Fibroblast of the conjunctiva (primary cell): Measurements from ENCODE around the gene NRIP3.
"Not testable (repeated sequence)": the region's sequence is repeated elsewhere in the genome, so short reads cannot be mapped to it uniquely, and the experiment has no call there.

ENCODE experiments used
- DNase-seq: peaks from one replicate; pipeline ENCODE4 v3.0.0-alpha.2; 2010; ENCODE audit warnings: low read depth

The NRIP3 gene

DNA sequence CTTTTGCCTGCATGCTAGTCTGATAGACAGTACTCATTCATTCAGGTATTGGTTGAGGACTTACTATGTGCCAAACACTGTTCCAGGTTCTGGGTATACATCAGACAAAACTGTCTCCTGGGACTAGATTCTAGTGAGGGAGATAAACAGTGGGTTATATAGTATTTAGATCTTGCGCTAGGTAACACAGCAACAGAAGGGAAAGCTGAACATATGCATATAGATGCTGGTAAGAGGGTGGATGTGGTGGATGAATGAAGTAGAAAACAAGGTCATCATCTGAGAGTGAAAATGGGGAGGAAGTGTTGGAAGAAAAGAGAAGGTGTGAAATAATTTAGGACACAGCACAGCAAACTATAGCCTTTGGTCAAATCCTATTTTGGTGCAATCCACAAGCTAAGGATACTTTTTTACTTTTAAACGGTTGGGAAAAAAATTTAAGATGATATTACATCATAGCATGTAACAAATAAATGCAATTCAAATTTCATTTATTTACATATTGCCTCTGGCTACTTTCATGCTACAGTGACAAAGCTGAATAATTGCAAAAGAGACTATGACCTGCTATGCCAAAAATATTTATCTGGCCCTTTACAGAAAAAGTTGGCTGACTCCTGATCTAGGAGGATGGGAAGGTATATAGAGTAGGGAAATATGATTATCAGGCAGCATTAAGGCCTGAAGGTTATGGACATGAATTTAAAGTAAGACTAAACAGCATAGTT, 32.4 kb downstream of the NRIP3 start:
- no peak for DNase-seq

DNA sequence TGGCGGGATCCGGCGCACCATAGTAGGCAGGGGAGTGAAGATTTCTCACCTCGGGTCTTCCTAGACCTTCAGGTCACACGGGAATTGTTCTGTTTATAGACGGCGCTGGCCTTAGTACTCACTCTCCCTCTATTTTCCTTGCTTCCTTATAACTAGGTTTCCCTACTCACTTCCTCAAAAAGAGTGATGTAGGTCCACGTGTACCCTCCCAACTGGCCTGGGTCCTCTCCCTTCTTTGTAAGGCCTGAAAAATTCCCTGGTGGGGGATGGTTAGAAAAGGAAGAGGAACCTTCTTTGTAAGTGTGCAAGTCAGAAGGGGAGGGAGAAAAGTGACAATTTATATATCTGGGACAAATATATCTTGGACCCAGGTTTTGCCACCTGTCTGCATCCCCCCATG, 36.6 kb downstream of the NRIP3 start:
- no peak for DNase-seq

- DNase-seq = peak; percentile 72
Measured at GRCh38 chr11:8964324-8965320, 39.2 kb downstream of the NRIP3 start, which contains the start of gene TMEM9B. TMEM9B (minus strand) TSS chr11:8964442; CDS start chr11:8964313, 129 bp downstream.

GRCh38 chr11:8963569-8964323, 40.1 kb downstream of the NRIP3 start:
- DNase-seq = peak; percentile 32

DNA sequence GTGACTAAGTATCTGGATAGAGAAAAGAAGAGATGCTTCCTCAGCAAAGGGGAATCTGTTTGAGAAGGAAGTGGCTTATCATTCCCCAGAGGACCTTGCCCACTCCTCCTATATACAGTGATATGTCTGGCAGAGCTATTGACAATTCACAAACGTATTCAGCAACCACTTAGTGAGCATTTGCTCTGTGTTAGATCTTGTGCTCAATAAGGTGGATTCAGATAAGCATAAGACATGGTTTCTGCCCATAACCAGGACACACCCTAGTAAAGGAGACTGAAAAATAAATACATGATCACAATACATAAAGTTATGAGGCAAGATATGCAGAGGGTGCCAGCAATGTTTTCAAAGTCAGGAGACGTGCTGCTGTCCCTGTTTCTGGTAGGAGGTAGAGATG, 41.0 kb downstream of the NRIP3 start:
- no peak for DNase-seq

DNA sequence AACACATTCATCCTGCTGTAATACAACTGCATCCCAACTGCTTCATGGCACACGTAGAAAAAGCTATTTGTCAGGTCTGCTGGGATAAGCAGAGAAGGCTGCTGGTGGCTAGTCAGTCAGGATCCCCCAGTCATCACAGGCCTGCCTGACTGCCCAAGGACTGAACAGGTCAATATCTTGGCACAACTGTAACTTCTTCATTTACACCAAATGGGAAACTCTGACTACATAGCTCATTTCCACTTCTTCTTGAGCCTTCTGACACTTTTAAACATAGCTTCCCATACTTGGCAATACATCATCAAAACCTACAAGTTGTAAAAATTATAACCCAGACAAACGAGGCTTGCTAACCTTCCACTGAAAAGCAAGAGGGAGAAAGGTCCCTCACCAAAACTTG, 42.4 kb downstream of the NRIP3 start:
- no peak for DNase-seq

- peak; percentile 83 for DNase-seq
Measured at GRCh38 chr11:8959546-8960166, 44.1 kb downstream of the NRIP3 start.

- no peak for DNase-seq
Measured at GRCh38 chr11:8956860-8957259, 46.9 kb downstream of the NRIP3 start.

DNA sequence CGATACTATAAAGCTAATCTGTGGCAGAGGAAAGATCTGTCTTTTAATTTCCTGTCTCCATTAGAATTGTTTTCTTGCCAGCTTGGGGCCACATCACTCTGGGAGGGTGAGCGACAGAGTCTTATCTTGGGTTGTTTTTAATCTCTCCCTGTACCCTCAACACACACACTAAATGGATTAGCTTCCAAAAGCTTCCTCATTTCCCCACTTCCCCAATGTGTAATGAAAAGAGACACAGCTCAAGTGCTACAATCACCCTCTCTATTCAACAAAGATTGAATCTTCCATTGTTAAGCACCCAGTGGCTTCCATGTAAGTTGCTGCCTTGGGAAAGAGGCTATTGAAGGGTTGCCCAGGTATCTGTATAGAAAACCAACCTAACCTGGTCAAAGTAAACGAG, 54.9 kb downstream of the NRIP3 start:
- no peak for DNase-seq

DNA sequence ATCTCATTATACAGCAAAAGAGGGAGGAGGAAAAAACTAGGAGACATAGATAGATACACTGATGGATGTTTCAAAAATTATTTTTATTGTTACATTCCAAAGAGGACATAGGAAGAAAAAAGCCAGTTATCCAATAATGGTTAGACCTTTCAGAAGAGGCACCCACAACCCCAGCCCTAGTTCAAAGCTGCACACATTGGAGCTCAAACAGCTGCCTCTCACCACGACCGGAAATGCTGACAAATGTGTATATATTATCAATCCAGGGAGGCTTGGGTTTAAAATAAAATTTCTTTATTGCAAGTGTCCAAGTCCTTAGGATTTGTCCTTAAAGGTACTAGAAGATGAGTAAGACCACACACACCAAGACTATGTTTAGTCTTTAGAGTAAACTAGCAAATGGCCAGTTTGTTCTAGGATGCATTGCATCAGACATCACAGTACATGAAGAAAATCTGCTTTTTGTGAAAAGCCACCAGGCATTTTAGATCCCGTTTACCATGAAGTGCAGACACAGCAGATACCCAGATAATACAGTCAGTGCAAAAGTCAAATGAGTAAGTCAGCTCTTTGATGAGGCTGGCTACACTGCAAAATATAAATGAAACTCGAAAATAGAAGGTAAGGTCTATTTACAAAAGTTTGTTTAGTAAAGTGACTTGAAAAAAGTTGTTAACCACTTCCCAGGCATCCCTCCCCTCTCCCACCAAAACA, 56.4 kb downstream of the NRIP3 start:
- no peak for DNase-seq

- no peak for DNase-seq
Measured at GRCh38 chr11:8942518-8943066, 61.2 kb downstream of the NRIP3 start, which contains the start of gene ASCL3. ASCL3 (minus strand) TSS chr11:8943016; CDS start chr11:8938161, 4,855 bp downstream.

DNA sequence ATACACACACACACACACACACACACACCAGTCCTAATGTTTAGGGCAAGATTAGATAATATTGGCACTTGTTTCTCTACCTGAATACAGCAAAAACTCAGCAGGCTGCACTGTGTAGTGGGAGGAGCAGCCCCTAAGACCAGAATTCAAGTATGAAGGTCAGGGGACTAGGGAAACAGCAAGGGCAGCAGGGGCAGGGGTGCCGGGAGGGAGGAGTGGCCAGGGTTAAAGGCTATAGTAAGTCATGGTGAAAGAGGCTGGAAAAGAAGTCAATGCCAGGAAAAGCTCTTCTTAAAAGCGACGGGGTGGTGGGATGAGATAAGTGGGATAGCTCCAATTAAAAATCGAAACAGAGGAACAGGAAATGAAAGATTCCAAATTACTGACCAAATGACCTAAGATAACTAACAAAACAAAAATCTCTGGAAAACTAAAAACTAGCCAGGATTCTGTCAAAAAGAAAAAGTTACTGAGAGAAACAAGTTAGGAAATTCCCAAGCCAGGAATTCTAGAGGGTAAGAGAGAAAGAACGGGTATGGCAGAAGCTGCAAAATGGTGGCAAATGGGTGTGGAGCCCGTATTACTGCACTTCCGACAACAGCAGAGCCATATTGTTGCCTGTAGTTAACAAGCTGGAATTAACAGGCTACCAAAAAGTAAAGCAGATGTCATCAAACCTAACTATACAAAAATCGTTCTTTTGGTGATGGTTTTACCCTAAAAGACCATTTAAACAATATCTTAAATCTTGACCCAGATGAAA, 62.3 kb downstream of the NRIP3 start:
- DNase-seq = no peak

- DNase-seq = no peak
Measured at GRCh38 chr11:8937659-8938058, 66.1 kb downstream of the NRIP3 start.

DNA sequence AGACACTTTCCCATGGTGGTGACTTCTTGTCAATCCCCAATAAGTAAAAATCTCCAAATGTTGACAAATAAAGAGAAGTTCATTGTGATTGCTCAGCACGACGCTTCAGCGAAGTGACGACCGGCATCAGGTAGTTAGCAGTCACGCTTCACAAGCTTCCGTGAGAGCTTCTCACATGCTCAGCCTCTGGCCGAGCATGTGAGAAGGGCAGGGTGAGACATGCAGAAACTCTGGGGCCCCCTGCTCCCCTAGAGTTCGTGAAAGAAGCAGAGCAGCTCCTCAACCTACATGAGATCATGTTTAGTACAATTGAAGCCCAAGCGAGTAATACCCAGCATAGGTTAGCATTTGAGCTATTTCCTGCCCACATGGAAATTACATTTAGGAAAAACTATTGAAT, 66.6 kb downstream of the NRIP3 start:
- DNase-seq = no peak

DNA sequence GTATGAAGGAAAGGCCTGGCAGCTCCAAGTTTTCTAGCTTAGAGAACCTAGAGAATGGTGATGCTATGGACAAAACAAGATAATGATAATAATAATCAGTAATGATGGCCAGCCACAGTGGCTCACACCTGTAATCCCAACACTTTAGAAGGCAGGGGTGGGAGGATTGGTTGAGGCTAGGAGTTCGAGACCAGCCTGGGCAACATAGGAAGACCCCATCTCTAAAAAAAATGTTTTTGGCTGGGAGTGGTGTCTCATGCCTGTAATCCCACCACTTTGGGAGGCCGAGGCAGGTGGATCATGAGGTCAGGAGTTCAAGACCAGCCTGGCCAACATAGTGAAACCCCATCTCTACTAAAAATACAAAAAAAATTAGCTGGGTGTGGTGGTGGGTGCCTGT, 68.0 kb downstream of the NRIP3 start:
- not testable (repeated sequence) for DNase-seq

DNA sequence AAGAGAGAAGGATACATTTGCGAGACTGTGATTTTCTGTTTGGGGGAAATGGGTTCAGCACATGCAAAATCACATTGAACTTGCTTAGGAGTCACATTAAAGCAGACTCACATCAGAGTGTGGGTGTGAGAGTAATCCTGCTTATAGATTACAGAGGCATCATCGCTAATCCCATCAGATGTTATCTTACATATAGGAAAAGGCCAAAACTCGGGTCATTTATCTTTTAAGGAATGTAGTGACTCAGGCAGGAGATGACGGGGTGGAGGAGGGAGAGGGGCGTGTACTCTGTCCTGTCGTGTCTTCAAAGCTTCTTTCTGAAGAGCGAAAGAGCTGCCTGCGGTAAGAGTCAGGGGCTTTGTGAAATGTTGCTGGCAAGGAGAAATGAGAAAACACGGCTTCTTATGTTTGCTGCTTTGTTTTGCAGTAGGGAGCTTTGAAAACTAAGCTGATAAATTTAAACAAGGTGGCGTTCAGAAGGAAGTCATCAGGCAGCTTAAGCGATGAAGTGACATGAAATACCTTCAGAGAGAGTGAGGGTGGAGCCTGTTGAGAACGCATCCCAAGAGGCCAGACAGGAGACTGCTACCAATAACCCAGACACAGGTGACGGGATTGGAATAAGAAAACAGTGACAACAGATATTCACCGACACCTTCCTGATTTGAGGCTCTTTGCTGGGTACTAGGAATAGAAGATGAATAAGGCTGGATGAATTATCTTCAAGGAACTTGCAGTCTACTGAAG, 68.9 kb downstream of the NRIP3 start:
- no peak for DNase-seq

GRCh38 chr11:8933931-8934330, 69.9 kb downstream of the NRIP3 start:
- DNase-seq = no peak

GRCh38 chr11:8932564-8933180, 71.1 kb downstream of the NRIP3 start, which contains the start of gene C11orf16:
C11orf16 (minus strand) TSS chr11:8932947; CDS start chr11:8932308, 639 bp downstream.
- DNase-seq = no peak
